HG03571 (cell line): ENCODE results near the gene SLC25A27.
"Not testable (repeated sequence)": the region's sequence is repeated elsewhere in the genome, so short reads cannot be mapped to it uniquely, and the experiment has no call there.

Experiments
- ATAC-seq: cut with Tn5 transposase; IDR thresholded peaks from one replicate; pipeline ENCODE4 v1.9.1; 2021; ENCODE audit not compliant: unreplicated experiment

SLC25A27 gene, protein sequence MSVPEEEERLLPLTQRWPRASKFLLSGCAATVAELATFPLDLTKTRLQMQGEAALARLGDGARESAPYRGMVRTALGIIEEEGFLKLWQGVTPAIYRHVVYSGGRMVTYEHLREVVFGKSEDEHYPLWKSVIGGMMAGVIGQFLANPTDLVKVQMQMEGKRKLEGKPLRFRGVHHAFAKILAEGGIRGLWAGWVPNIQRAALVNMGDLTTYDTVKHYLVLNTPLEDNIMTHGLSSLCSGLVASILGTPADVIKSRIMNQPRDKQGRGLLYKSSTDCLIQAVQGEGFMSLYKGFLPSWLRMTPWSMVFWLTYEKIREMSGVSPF

DNA sequence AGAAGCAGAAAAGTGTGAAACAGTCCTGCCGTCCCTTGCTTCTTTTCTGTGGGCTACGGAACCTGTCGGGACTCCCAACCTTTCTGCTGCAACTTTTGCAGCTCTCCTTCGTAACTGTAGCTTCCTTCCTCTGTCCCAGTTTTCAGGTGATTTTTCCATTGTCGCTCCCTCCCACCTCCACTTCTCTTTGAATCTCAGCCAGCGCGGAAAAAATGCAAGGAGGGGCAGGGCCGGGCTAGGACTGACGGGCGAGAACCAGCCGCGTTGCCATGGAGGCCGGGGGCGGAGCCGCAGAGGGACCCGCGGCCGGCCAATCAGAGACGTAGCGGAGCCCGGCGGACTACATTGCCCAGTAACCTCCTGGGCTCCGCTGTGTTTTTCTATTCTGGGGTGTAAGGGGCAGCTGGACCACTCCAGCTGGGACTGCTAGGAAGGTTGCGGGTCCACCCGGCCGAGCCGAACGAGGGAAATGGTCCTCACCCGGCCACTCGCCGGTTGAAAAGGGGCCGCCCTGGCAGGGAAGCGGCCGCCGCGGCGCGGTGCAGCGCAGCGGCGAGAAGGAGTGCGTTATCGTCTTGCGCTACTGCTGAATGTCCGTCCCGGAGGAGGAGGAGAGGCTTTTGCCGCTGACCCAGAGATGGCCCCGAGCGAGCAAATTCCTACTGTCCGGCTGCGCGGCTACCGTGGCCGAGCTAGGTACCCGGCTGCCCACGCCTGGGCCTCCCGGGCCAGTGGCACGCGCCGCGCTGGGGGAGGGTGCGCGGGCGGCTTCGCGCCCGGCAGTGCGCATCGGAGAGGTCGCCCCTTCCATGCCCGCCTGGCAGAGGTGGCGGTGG lies at the start of gene SLC25A27, which contains the start of gene CYP39A1:
Gene SLC25A27 (plus strand): TSS at position 373 of the 836 bp plus-strand sequence. CDS start 218 bp downstream, at position 591.
Gene CYP39A1 (minus strand): TSS at position 216 of the 836 bp plus-strand sequence. CDS start 236 bp downstream, outside the sequence.
- peak; percentile 100 for ATAC-seq

DNA sequence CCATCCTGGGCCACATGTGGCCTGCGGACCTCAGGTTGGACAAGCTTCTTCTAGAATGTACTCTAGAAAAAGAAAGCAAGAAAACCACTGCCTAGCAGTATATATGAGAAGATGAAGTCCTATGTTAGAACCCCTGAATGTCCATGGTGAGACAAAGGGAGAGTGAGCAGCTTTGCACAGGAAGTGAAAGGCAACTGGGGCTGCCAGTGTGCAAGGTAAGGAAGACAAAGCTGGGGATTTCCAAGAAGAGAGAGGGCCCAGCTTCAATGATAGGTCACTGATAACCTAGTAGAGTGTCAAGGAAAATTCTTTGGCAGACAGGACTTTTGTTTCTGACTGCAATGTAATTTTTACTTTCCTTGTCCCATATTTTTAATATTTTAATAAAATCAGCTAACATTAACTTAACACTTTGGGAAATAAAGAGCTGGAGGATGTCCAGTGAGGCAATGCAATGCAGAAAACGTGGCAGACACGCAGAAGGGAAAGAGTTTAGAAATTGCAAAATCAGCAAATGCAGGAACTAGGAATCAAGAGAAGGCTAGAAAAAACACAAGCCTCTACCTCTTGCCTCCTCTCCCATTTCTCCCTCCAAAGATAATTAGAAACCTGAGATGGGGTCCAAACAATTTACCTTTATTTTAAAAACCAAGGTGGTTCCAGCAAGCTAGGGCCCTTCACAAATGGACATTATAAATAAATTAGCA lies 47.5 kb upstream of the SLC25A27 start:
- ATAC-seq = no peak

DNA sequence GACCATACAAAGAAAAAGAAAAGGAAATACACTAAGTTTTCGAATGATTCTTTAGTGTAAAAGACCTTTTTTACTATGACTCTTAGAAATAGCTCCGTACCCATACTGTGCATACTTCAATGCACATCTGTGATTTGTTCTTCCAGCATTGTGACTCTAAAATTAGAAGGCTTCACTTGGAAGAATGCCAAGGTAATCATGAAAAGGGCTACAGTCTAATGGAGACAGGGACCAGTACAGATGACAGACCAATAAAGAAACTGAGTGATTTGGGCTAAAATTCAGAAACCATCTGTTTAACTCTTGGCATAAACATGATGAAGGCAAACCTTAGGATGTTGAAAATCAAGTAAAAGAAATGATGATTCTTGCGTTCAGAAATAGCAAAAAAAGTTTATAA lies 46.4 kb upstream of the SLC25A27 start:
- ATAC-seq = no peak

DNA sequence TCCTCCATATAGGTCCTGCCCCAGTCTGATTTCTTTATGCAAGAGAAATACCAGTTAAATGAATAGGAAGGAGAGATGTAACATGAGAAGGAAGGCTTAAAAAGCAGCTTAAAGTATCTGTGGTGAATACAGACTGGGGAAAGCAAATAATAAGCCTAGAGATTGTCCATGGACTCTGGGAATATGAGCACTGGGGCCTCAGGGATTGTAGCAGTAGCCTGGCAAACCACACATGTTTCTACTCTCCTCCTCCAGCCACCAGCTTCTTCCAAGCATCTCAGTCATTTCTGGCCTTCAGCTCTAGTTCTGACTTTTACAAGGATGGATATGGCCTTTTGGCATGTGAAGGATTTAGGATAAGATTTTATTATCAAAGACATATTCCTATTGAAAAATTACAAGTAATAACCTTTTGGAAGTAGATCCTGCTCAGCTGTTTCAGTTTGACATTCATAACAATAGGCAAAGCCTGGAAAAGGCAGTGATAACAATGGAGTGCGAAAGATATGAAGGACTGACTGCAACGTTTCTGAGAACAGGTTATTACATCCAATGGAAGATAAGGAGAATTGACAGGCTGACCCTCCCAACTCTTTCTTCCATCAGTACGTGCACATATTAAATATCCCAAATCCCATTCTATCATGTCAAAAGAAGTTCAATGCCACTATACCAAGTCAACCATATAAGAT lies 41.8 kb upstream of the SLC25A27 start:
- no peak for ATAC-seq

DNA sequence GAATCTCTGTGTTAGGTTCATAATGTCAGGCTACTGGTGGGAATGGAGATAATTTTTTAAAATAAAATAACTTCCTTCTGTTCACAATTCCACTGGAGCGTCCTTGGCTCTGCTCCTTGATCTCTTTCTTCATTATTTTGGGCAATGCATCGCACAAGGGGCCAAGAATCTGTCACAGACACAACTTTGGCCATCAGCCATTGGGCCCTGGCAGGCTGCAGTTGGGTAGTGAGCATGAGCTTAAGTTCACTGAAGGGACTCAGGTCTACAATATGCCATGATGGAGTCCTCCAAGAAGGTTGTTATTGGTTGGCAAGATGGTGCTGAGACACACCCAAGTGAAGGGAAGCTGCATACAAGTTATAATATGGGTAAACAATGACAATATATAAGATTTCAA lies 40.1 kb upstream of the SLC25A27 start:
- no peak for ATAC-seq

DNA sequence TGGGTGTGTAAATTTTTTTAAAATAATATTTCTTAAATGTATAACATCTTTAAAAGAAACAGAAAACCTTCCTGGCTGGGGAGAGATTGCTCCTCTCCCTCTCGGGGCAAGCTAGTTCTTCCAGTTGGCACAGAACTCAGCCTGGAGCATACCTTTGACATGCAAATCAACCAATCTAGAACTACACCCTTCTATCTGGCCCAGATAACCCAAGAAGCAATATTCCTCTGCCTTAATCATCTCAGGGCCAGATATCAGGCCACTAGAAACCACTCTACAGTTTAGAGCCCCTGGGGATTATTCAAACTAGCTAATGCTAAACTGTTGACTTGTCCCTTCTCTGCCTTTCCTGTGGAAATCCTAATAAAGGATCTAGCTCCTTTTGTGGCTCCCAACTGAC lies 34.0 kb upstream of the SLC25A27 start:
- no peak for ATAC-seq

DNA sequence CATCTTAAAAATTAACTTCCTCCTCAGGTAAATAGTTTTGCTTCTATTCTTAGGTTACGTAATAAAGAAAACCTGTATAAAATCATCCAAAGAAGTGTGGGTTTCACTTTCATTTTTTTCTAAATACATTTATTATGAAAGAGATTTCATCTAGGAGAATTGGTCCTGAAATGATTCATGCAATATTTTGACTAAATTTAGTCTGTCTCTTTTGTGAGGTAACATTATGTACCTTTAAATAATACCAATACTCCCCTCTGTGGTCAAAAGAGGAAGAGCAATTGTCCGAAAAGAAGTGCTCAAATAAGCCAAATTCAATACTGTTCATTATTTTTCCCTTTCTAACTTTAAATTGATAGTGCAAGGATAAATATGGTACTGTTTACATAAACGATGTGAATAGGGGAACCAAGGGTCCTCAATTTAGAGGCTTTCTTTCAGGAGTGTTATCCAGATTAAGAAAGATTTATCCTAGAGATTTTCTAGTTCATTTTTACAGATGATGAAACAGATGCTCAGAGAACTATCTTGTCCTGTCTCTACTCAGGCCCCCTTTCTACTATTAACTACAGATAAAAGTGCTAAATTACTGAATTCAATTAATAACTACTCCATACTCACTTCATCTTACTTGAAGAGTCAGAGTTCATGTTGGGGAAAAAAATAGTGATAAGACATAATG lies 26.4 kb upstream of the SLC25A27 start:
- no peak for ATAC-seq

DNA sequence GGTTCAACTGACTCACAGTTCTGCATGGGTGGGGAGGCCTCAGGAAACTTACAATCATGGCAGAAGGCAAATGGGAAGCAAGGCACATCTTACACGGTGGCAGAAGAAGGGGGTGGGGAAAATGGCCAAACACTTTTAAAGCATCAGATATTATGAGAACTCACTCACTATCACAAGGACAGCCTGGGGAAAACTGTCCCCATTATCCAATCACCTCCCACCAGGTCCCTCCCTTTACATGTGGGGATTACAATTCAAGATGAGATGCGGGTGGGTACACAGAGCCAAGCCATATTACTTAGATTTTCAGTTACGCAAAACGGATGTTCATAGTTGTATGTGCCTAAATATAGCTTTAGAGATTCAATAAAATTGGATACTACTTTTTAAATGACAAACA lies 25.8 kb upstream of the SLC25A27 start:
- no peak for ATAC-seq

DNA sequence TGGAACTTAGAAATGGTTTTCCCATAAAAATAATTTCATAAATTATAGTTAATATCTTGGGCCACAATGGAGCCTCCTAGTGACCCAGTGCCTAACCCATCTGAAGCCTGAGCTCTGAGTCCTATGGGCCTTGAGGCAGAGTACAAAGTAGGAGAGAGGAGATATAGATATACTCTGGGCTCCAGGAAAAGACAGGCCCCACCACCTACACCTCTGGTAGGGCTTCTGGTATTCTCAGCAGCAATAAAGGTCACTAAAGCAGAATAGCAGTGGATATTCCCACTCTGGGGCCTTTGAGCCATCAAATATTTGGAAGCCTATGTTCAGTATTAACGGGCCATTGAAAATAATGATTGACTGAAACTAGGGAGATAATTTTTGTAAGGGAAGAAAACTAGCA lies 24.3 kb upstream of the SLC25A27 start:
- no peak for ATAC-seq

DNA sequence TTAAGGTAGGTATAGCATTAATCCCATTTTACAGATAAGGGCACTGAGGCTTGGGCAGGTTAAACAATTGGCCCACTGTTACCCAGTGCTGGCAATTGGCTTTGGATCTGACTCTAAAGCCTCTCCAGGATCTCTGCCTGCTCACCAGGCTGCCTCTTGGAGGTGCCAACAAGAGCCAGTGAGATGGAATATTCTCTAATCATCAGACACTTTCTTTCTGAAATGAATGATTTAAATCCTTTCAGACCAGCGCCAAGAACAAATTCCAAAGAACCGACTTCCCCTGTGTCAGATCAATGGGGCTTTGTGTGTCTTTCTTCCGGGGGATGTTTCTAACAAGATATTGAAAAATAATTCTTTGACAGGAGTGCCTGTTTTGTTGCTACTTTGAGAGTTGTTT lies 23.8 kb upstream of the SLC25A27 start:
- no peak for ATAC-seq

DNA sequence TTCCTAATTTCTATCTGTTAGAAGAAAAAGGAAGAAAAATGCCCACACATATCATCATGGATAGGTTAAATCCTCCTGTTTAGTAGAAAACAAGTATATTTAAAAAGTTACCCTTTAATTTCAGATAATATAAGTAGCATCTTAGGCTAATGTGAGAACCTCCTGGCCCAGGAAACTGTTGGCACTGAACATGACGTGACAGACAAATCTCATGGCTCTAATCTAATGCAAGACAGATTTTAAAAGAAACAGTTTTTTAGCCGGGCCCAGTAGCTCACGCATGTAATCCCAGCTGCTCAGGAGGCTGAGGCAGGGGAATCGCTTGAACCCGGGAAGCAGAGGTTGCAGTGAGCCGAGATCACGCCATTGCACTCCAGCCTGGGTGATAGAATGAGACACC lies 23.1 kb upstream of the SLC25A27 start:
- ATAC-seq = no peak

DNA sequence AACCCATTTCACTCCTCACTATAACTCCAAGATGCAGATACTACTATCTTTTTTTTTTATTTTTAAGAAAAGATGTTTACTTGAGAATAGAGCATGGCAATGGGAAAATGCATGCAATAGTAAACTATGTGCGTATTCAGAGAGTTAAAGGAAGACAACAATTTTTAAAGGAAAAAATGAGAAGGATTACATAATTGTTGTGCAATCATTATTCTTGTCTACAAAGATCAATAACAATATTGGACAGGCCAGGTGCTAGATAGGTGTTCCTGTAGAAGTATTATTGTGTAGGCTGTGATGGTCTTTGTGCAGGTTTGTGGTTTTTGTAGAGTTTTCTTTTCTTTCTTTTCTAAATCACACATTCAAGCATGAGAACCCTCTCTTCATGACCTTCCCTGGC lies 20.7 kb upstream of the SLC25A27 start:
- no peak for ATAC-seq

DNA sequence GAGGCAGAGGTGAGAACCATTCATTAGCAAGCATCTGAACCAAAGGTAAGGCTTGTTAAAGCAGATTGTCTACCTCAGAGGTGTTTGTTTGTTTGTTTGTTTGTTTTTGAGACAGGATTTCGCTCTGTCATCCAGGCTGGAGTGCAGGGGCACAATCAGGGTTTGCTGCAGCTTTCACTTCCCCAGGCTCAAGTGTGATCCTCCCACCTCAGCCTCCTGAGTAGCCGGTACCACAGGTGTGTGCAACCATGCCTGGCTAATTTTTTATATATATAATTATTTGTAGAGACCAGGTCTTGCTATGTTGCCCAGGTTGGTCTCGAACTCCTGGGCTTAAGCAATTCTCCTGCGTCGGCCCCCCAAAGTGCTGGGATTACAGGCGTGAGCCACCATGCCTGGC lies 17.3 kb upstream of the SLC25A27 start:
- ATAC-seq = no peak

DNA sequence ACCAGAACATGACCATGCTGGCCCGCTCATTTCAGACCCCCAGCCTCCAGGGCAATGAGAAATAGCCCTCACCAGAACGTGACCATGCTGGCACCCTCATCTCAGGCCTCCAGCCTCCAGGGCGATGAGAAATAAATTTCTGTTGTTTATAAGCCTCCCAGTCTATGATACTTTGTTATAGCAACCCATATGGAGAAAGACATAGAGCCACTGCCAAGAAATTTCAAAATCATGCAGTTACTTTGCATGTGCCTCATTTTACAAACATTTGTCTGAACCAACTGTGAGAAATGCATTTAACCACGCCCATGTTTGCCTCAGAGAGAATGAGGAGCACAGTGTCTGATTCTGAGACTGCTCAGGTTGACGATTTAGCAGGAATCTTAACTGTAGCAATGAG lies 15.6 kb upstream of the SLC25A27 start:
- ATAC-seq = no peak

DNA sequence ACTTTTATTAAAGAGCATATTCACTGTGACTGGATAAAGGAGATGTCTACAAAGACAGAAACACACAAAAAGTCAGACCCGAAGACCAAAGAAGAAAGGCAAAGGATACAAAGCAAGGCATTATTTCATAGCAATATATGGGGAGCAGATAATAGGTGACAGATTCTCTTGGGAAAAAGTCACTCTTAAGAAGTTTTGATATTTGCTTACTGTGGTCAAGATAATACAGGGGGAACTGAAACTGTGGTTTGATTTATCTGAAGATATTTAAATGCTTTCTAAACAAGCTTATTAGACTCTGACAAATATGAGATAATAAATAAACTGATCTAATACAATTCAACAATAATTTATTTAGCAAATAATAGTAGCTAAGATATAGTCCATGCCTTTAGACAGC lies 14.8 kb upstream of the SLC25A27 start:
- ATAC-seq = no peak

DNA sequence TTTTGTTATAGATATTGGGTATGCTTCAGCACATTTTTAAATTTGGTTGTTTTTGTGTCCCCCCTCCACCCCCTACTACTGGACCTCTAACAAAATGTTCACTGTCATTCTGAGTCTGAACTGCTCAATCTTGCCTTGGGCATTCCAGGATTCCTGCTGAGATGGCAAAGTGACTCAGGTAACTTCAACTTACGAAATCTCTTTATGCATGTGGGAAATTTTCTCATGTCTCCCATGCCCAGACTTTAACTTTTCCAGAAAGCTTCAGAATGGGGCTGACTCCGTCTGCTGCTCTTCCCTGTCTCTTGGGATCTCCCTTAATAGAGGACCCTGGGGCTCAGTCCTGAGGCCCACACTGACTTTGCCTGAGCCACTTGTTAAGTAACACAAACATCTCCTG lies 14.1 kb upstream of the SLC25A27 start:
- ATAC-seq = no peak

DNA sequence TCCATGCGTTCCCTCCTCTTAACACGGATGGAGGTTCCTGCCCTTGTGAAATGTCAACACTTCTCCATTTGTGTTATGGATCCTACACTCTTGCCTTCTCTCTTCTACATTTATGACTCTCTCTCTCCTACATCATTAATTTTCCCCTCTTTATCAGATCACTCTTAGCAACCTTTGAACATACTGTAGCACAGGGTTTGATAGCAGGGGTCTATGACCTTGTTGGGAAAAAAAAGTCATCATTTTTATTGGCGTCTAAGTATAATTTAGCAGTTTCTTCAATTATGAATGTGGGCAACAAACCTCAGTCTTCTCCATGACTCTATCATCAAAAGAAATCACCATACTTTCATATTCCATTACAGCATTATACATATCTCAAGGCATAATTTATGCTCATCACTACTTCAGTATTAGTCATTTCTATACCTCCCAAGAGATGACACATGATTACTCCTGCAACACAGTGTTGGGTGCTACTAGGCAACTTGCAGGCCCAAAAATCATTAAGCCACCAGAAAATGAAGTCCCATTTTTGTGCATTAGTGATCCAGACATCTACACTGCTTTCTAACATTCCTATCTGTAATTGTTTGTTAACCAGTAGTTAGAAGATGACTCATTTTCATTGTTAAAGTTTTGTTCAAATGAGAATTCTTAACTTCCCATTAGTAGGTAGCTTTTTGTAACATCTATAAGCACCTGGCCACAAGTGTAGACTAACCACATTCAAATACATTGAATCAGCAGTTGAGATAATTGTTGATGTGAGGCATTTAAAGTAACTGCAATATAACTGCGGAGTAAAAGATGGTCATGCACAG lies 9.6 kb upstream of the SLC25A27 start:
- no peak for ATAC-seq

DNA sequence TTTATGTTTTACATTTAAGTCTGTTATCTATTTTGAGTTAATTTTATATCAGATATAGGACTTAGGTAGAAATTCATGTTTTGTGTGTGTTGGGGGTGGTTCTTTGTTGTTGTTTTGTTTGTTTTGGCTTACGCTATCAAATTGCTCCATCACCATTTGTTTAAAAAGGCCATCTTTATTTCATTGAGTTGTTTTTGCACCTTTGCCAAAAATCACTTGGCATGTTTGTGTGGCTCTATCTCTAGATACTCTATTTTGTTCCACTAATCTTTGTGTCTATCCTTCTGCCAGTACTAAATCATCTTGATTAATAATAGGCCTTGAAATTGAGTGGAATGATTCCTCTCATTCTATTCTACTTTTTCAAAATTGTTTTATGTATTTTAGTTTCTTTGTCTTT lies 7.5 kb upstream of the SLC25A27 start:
- ATAC-seq = no peak

DNA sequence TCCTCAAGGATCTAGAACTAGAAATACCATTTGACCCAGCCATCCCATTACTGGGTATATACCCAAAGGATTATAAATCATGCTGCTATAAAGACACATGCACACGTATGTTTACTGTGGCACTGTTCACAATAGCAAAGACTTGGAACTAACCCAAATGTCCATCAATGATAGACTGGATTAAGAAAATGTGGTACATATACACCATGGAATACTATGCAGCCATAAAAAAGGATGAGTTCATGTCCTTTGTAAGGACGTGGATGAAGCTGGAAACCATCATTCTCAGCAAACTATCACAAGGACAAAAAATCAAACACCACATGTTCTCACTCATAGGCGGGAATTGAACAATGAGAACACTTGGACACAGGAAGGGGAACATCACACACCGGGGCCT lies 4.7 kb upstream of the SLC25A27 start:
- ATAC-seq = not testable (repeated sequence)
